GM12891 (cell line): ENCODE data around the gene TTC39A.

Source experiments
- PAX5 ChIP-seq: IDR thresholded peaks from 2 replicates; pipeline ENCODE4 v1.6.1; 2011; ENCODE audit warnings: low read length, moderate library complexity, mild to moderate bottlenecking; ENCODE audit not compliant: insufficient read depth, severe bottlenecking
- POLR2A ChIP-seq: IDR thresholded peaks from 2 replicates; pipeline ENCODE4 v1.6.1; 2011; ENCODE audit warnings: low read depth, low read length, control low read depth
- POLR2AphosphoS5 ChIP-seq: IDR thresholded peaks from 2 replicates; pipeline ENCODE4 v1.6.1; 2011; ENCODE audit warnings: low read depth, low read length, control low read depth
- TAF1 ChIP-seq: IDR thresholded peaks from 2 replicates; pipeline ENCODE4 v1.6.1; 2011; ENCODE audit warnings: low read depth, low read length, control low read depth

GRCh38 chr1:51272916-51273315, 57.4 kb downstream of the TTC39A start:
- TF ChIP-seq POLR2AphosphoS5 (no peak), POLR2A (no peak), TAF1 (no peak), PAX5 (no peak)
